OCI-LY7 (cell line): ENCODE data around the gene SAP30BP.

Experiments used
- EZH2phosphoT487 ChIP-seq: fragments of 200-600 bp; sonication (generic); IDR thresholded peaks from 2 replicates; pipeline ENCODE4 v1.6.1; 2018; ENCODE audit warnings: low read depth, borderline replicate concordance, mild to moderate bottlenecking, mixed run types, antibody characterized with exemption, low read length, moderate library complexity, mixed read lengths
- TF ChIP-seq, protein P1 (sequence below): fragments of 200-600 bp; sonication (generic); conservative IDR thresholded peaks from 2 replicates; pipeline ENCODE4 v1.5.1; 2014; ENCODE audit warnings: mild to moderate bottlenecking, antibody characterized with exemption, low read length, moderate library complexity, mixed read lengths

DNA sequence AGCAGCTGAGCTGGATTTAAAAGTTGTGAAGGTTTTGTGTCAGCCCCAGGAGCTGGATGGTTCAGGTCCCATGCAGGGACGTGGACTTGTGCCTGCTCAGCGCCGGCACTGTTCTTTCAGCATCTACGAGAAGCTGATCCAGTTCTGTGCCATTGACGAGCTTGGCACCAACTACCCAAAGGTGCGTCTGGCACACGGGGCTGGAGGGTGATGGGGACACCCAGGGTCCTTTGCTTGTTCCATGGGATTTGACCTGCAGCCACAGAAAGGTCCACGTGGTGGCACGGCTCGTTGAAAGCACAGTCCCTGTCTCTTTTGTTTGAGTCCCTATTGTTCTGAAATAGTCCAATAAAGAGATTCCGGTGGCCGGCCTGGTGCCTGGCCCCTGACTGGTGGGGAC lies 36.1 kb downstream of the SAP30BP start:
- no peak for TF ChIP-seq EZH2phosphoT487
- TF ChIP-seq, protein P1, sequence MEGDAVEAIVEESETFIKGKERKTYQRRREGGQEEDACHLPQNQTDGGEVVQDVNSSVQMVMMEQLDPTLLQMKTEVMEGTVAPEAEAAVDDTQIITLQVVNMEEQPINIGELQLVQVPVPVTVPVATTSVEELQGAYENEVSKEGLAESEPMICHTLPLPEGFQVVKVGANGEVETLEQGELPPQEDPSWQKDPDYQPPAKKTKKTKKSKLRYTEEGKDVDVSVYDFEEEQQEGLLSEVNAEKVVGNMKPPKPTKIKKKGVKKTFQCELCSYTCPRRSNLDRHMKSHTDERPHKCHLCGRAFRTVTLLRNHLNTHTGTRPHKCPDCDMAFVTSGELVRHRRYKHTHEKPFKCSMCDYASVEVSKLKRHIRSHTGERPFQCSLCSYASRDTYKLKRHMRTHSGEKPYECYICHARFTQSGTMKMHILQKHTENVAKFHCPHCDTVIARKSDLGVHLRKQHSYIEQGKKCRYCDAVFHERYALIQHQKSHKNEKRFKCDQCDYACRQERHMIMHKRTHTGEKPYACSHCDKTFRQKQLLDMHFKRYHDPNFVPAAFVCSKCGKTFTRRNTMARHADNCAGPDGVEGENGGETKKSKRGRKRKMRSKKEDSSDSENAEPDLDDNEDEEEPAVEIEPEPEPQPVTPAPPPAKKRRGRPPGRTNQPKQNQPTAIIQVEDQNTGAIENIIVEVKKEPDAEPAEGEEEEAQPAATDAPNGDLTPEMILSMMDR, result no peak
